SK-N-SH treated with all-trans-retinoic acid at 6 μM for 48 hours (cell line): ENCODE results near the gene PTPN13.

Experiments used
- ATAC-seq: fragments of 200-7000 bp; cut with Tn5 transposase; 3 replicates; pipeline ENCODE4 v1.9.1; 2020; ENCODE audit warnings: mild to moderate bottlenecking, moderate library complexity
- ARNTL ChIP-seq: fragments of 450-650 bp; formaldehyde crosslinking; IDR thresholded peaks from 2 replicates; pipeline ENCODE4 v1.5.0; 2020; ENCODE audit warnings: low read depth, mild to moderate bottlenecking, moderate library complexity, borderline replicate concordance
- BACH2 ChIP-seq: fragments of 250-450 bp; sonication (Bioruptor Pico); IDR thresholded peaks from 2 replicates; pipeline ENCODE4 v1.9.0; 2021; ENCODE audit warnings: mild to moderate bottlenecking, borderline replicate concordance
- CSDC2 ChIP-seq: fragments of 250-450 bp; sonication (Bioruptor Pico); IDR thresholded peaks from 2 replicates; pipeline ENCODE4 v1.5.0; 2020; ENCODE audit warnings: mild to moderate bottlenecking, moderate library complexity
- ESRRG ChIP-seq: fragments of 250-450 bp; sonication (Bioruptor Pico); IDR thresholded peaks from 2 replicates; pipeline ENCODE4 v1.6.1; 2021; ENCODE audit warnings: mild to moderate bottlenecking
- GLIS3 ChIP-seq: fragments of 250-450 bp; sonication (Bioruptor Pico); IDR thresholded peaks from 2 replicates; pipeline ENCODE4 v1.5.0; 2020; ENCODE audit warnings: mild to moderate bottlenecking, moderate library complexity
- ISL1 ChIP-seq: fragments of 250-450 bp; sonication (Bioruptor Pico); IDR thresholded peaks from 2 replicates; pipeline ENCODE4 v2.1.2; 2022; ENCODE audit warnings: mild to moderate bottlenecking, moderate library complexity
- OSR1 ChIP-seq: fragments of 250-450 bp; sonication (Bioruptor Pico); IDR thresholded peaks from 2 replicates; pipeline ENCODE4 v1.8.0; 2022; ENCODE audit warnings: moderate library complexity, mild to moderate bottlenecking, inconsistent platforms
- PPARA ChIP-seq: fragments of 250-450 bp; sonication (Bioruptor Pico); IDR thresholded peaks from 2 replicates; pipeline ENCODE4 v1.5.0; 2020; ENCODE audit warnings: mild to moderate bottlenecking, borderline replicate concordance
- SNAI2 ChIP-seq: fragments of 250-450 bp; sonication (Bioruptor Pico); IDR thresholded peaks from 2 replicates; pipeline ENCODE4 v1.5.0; 2020; ENCODE audit warnings: mild to moderate bottlenecking, moderate library complexity
- TOX ChIP-seq: fragments of 250-450 bp; sonication (Bioruptor Pico); IDR thresholded peaks from 2 replicates; pipeline ENCODE4 v1.8.0; 2021; ENCODE audit warnings: mild to moderate bottlenecking, moderate library complexity, borderline replicate concordance
- ZC3H10 ChIP-seq: fragments of 250-450 bp; sonication (Bioruptor Pico); IDR thresholded peaks from 2 replicates; pipeline ENCODE4 v1.5.1; 2021; ENCODE audit warnings: mild to moderate bottlenecking, moderate library complexity
- ZFP3 ChIP-seq: fragments of 250-450 bp; sonication (Bioruptor Pico); IDR thresholded peaks from 2 replicates; pipeline ENCODE4 v1.5.0; 2020; ENCODE audit warnings: mild to moderate bottlenecking, moderate library complexity
- ZFP30 ChIP-seq: fragments of 450-650 bp; formaldehyde crosslinking; IDR thresholded peaks from 2 replicates; pipeline ENCODE4 v1.5.0; 2022; ENCODE audit warnings: mild to moderate bottlenecking, moderate library complexity
- ZNF565 ChIP-seq: fragments of 450-650 bp; formaldehyde crosslinking; conservative IDR thresholded peaks from 2 replicates; pipeline ENCODE4 v1.5.0; 2020; ENCODE audit warnings: low read depth, mild to moderate bottlenecking, moderate library complexity
- ZNF70 ChIP-seq: fragments of 450-650 bp; formaldehyde crosslinking; IDR thresholded peaks from 2 replicates; pipeline ENCODE4 v1.5.0; 2020; ENCODE audit warnings: mild to moderate bottlenecking, moderate library complexity
- ZNF8 ChIP-seq: fragments of 450-650 bp; formaldehyde crosslinking; IDR thresholded peaks from 2 replicates; pipeline ENCODE4 v1.5.0; 2020; ENCODE audit warnings: mild to moderate bottlenecking, moderate library complexity
- TF ChIP-seq, protein P1 (sequence below): fragments of 250-450 bp; sonication (Bioruptor Pico); IDR thresholded peaks from 2 replicates; pipeline ENCODE4 v1.5.1; 2021; ENCODE audit warnings: mild to moderate bottlenecking, moderate library complexity
- TF ChIP-seq, protein P2 (sequence below): fragments of 250-450 bp; sonication (Bioruptor Pico); IDR thresholded peaks from 2 replicates; pipeline ENCODE4 v1.8.0; 2020; ENCODE audit warnings: mild to moderate bottlenecking, moderate library complexity, borderline replicate concordance
- TF ChIP-seq, protein P3 (sequence below): fragments of 250-450 bp; sonication (Bioruptor Pico); IDR thresholded peaks from 2 replicates; pipeline ENCODE4 v1.5.0; 2020; ENCODE audit warnings: mild to moderate bottlenecking, moderate library complexity
- TF ChIP-seq, protein P4 (sequence below): fragments of 250-450 bp; sonication (Bioruptor Pico); IDR thresholded peaks from 2 replicates; pipeline ENCODE4 v1.8.0; 2021; ENCODE audit warnings: low read depth, mild to moderate bottlenecking, moderate library complexity, borderline replicate concordance
- TF ChIP-seq, protein P5 (sequence below): fragments of 250-450 bp; sonication (Bioruptor Pico); IDR thresholded peaks from 2 replicates; pipeline ENCODE4 v1.5.1; 2020; ENCODE audit warnings: low read depth, mild to moderate bottlenecking, moderate library complexity

PTPN13 gene

DNA sequence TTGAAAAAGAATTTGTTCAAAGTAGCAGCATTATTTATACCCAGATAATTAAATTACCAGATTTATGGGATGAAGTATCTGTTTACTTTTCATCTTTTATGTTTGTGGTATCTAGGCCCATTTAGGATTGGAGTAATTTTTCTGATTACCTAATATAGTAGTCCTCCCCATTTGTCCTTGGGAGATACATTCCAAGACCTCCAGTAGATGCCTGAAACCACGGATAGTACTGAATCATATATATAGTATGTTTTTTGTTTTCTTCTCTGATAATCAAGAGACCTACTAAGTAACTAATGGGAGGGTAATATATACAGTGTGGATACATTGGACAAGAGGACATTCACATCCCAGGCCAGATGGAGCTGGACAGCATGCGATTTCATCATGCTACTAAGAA lies 30.7 kb upstream of the PTPN13 start (continued):
- TF ChIP-seq, protein P1, sequence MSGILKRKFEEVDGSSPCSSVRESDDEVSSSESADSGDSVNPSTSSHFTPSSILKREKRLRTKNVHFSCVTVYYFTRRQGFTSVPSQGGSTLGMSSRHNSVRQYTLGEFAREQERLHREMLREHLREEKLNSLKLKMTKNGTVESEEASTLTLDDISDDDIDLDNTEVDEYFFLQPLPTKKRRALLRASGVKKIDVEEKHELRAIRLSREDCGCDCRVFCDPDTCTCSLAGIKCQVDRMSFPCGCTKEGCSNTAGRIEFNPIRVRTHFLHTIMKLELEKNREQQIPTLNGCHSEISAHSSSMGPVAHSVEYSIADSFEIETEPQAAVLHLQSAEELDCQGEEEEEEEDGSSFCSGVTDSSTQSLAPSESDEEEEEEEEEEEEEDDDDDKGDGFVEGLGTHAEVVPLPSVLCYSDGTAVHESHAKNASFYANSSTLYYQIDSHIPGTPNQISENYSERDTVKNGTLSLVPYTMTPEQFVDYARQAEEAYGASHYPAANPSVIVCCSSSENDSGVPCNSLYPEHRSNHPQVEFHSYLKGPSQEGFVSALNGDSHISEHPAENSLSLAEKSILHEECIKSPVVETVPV = no peak
- TF ChIP-seq CSDC2 (CRISPR knock-in tag) (no peak), PPARA (CRISPR knock-in tag) (no peak), ZFP3 (no peak)
- TF ChIP-seq, protein P2, sequence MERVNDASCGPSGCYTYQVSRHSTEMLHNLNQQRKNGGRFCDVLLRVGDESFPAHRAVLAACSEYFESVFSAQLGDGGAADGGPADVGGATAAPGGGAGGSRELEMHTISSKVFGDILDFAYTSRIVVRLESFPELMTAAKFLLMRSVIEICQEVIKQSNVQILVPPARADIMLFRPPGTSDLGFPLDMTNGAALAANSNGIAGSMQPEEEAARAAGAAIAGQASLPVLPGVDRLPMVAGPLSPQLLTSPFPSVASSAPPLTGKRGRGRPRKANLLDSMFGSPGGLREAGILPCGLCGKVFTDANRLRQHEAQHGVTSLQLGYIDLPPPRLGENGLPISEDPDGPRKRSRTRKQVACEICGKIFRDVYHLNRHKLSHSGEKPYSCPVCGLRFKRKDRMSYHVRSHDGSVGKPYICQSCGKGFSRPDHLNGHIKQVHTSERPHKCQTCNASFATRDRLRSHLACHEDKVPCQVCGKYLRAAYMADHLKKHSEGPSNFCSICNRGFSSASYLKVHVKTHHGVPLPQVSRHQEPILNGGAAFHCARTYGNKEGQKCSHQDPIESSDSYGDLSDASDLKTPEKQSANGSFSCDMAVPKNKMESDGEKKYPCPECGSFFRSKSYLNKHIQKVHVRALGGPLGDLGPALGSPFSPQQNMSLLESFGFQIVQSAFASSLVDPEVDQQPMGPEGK = no peak

DNA sequence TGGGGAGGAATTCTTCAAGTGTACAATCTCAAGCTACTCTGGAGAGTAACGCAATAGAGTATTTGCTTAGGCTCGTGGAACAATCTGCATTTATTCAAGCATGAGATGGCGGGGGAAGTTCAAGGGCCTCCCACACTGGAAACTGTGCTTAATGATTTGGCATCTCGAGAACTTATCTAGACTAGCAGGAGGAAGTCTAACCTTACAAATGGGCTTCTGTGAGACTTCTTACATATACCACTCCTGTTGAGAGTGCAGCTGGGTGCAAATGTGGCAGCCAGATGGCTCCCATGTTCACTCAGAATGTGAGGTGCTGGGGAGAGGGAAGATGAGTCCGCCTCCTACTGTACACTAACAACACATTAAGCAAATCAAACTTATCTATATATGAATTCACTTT lies 29.3 kb upstream of the PTPN13 start:
- ATAC-seq = no peak
- TF ChIP-seq ISL1 (CRISPR knock-in tag) (no peak), SNAI2 (CRISPR knock-in tag) (no peak), GLIS3 (CRISPR knock-in tag) (no peak), ZFP30 (CRISPR knock-in tag) (no peak), ZNF565 (CRISPR knock-in tag) (no peak), CSDC2 (CRISPR knock-in tag) (no peak), ZFP3 (no peak), TOX (CRISPR knock-in tag) (no peak)
- TF ChIP-seq, protein P3, sequence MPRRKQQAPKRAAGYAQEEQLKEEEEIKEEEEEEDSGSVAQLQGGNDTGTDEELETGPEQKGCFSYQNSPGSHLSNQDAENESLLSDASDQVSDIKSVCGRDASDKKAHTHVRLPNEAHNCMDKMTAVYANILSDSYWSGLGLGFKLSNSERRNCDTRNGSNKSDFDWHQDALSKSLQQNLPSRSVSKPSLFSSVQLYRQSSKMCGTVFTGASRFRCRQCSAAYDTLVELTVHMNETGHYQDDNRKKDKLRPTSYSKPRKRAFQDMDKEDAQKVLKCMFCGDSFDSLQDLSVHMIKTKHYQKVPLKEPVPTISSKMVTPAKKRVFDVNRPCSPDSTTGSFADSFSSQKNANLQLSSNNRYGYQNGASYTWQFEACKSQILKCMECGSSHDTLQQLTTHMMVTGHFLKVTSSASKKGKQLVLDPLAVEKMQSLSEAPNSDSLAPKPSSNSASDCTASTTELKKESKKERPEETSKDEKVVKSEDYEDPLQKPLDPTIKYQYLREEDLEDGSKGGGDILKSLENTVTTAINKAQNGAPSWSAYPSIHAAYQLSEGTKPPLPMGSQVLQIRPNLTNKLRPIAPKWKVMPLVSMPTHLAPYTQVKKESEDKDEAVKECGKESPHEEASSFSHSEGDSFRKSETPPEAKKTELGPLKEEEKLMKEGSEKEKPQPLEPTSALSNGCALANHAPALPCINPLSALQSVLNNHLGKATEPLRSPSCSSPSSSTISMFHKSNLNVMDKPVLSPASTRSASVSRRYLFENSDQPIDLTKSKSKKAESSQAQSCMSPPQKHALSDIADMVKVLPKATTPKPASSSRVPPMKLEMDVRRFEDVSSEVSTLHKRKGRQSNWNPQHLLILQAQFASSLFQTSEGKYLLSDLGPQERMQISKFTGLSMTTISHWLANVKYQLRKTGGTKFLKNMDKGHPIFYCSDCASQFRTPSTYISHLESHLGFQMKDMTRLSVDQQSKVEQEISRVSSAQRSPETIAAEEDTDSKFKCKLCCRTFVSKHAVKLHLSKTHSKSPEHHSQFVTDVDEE (CRISPR knock-in tag) = no peak
- TF ChIP-seq, protein P1 = no peak
- TF ChIP-seq, protein P2 = no peak
- TF ChIP-seq, protein P4, sequence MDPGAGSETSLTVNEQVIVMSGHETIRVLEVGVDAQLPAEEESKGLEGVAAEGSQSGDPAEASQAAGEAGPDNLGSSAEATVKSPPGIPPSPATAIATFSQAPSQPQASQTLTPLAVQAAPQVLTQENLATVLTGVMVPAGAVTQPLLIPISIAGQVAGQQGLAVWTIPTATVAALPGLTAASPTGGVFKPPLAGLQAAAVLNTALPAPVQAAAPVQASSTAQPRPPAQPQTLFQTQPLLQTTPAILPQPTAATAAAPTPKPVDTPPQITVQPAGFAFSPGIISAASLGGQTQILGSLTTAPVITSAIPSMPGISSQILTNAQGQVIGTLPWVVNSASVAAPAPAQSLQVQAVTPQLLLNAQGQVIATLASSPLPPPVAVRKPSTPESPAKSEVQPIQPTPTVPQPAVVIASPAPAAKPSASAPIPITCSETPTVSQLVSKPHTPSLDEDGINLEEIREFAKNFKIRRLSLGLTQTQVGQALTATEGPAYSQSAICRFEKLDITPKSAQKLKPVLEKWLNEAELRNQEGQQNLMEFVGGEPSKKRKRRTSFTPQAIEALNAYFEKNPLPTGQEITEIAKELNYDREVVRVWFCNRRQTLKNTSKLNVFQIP (CRISPR knock-in tag) = no peak
- TF ChIP-seq, protein P5, sequence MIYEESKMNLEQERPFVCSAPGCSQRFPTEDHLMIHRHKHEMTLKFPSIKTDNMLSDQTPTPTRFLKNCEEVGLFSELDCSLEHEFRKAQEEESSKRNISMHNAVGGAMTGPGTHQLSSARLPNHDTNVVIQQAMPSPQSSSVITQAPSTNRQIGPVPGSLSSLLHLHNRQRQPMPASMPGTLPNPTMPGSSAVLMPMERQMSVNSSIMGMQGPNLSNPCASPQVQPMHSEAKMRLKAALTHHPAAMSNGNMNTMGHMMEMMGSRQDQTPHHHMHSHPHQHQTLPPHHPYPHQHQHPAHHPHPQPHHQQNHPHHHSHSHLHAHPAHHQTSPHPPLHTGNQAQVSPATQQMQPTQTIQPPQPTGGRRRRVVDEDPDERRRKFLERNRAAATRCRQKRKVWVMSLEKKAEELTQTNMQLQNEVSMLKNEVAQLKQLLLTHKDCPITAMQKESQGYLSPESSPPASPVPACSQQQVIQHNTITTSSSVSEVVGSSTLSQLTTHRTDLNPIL (CRISPR knock-in tag) = no peak

DNA sequence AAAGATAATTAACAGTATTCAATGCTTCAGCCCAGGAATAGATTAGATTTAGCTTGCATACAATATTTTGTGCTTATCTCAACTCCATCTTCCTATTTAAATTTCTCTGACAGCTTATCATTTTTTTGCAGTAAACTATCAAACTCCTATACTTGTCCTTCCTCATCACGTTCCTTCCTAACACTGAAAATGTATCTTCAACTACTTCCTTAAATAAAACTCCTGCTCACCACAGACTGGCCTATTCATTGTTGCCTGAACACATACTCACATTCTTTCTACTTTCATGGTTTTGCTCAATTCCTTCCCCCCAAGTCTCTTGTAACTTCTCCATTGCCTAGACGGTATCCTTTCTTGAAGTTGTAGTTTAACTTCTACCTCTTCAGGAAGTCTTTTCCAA lies 28.5 kb upstream of the PTPN13 start:
- ATAC-seq = no peak
- no peak for TF ChIP-seq ZNF565 (CRISPR knock-in tag)
- no peak for TF ChIP-seq PPARA (CRISPR knock-in tag)
- TF ChIP-seq ARNTL (CRISPR knock-in tag) = no peak
- TF ChIP-seq, protein P5 (CRISPR knock-in tag) = no peak
- TF ChIP-seq ESRRG (CRISPR knock-in tag) = no peak
- no peak for TF ChIP-seq ZNF8
- TF ChIP-seq BACH2 (CRISPR knock-in tag) = no peak
- TF ChIP-seq OSR1 (CRISPR knock-in tag) = no peak
- TF ChIP-seq ZC3H10 (CRISPR knock-in tag) = no peak
- TF ChIP-seq ZNF70 = no peak
- TF ChIP-seq ZFP3 = no peak
- TF ChIP-seq SNAI2 (CRISPR knock-in tag) = no peak
- TF ChIP-seq, protein P2 = no peak
